GM19452 (cell line): ENCODE data around the gene SCUBE3.

ENCODE experiments used
- ATAC-seq: cut with Tn5 transposase; IDR thresholded peaks from one replicate; pipeline ENCODE4 v1.9.1; 2021; ENCODE audit not compliant: unreplicated experiment

The SCUBE3 gene

GRCh38 chr6:35209081-35209480 is 4.7 kb upstream of the SCUBE3 start:
- ATAC-seq: no peak

- ATAC-seq: no peak
These were observed 4.0 kb upstream of the SCUBE3 start for GRCh38 chr6:35209622-35210247.

GRCh38 chr6:35213298-35213791 is 411 bp upstream of the SCUBE3 start:
- ATAC-seq: no peak

GRCh38 chr6:35214869-35215664 is 1.3 kb downstream of the SCUBE3 start:
- no peak for ATAC-seq

GRCh38 chr6:35215665-35216411 is 2.1 kb downstream of the SCUBE3 start:
- no peak for ATAC-seq

- ATAC-seq: no peak
These were observed 2.6 kb downstream of the SCUBE3 start for GRCh38 chr6:35216412-35216732.

- ATAC-seq: no peak
These were observed 3.4 kb downstream of the SCUBE3 start for GRCh38 chr6:35216851-35217811.

GRCh38 chr6:35218021-35218420 is 4.3 kb downstream of the SCUBE3 start:
- no peak for ATAC-seq

GRCh38 chr6:35218456-35218855 is 4.7 kb downstream of the SCUBE3 start:
- no peak for ATAC-seq

- no peak for ATAC-seq
These were observed 6.0 kb downstream of the SCUBE3 start for GRCh38 chr6:35219683-35220326.

GRCh38 chr6:35220711-35221110 is 7.0 kb downstream of the SCUBE3 start:
- ATAC-seq: no peak

- ATAC-seq: no peak
These were observed 9.6 kb downstream of the SCUBE3 start for GRCh38 chr6:35223396-35223795.

GRCh38 chr6:35224720-35225119 is 11.0 kb downstream of the SCUBE3 start:
- ATAC-seq: no peak

- ATAC-seq: no peak
These were observed 14.7 kb downstream of the SCUBE3 start for GRCh38 chr6:35228481-35228880.

GRCh38 chr6:35229304-35229703 is 15.5 kb downstream of the SCUBE3 start:
- no peak for ATAC-seq

- ATAC-seq: no peak
These were observed 16.7 kb downstream of the SCUBE3 start for GRCh38 chr6:35230498-35230897.

- no peak for ATAC-seq
These were observed 17.2 kb downstream of the SCUBE3 start for GRCh38 chr6:35230950-35231349.

- no peak for ATAC-seq
These were observed 17.8 kb downstream of the SCUBE3 start for GRCh38 chr6:35231563-35231962.

- ATAC-seq: no peak
These were observed 21.1 kb downstream of the SCUBE3 start for GRCh38 chr6:35234901-35235300.

- ATAC-seq: no peak
These were observed 22.5 kb downstream of the SCUBE3 start for GRCh38 chr6:35236223-35236622.
